Measurements from ENCODE around the gene MAFG. TPM values are rescaled to one million over a fixed set of nuclear protein-coding genes. Genes with fewer than 3 reads are reported as not detected.

Gene MAFG
- total RNA-seq, 1 experiment from 2014 or later: 10.9 TPM

- Histone ChIP-seq H3K4me2 (ENCODE audit: low read depth, low read length, poor library complexity, severe bottlenecking) (peak overlapping the region; percentile 75), H3K36me3 (ENCODE audit: insufficient read depth, low read length) (no peaks in the 10 kb centered on the region), H3K27me3 (ENCODE audit: low read length) (no peaks in the 10 kb centered on the region), H2AFZ (ENCODE audit: low read length) (peak overlapping the region; percentile 94; the same call in 1 of the 2 replicates), H3K4me1 (ENCODE audit: low read length) (peaks cover 23% of the 10 kb centered on the region), H3K4me3 (ENCODE audit: low read length) (peak overlapping the region; percentile 62; the same call in 1 of the 2 replicates), H3K79me2 (ENCODE audit: low read length) (no peaks in the 10 kb centered on the region), H3K9me3 (ENCODE audit: low read length) (no peaks in the 10 kb centered on the region), H3K9ac (ENCODE audit: low read length) (peak overlapping the region; percentile 71), H3K27ac (ENCODE audit: low read length) (no peak overlapping the region), H3K9me2 (replicated peaks; ENCODE audit: insufficient read depth, low read length) (no peaks in the 10 kb centered on the region), H4K20me1 (ENCODE audit: insufficient read depth, low read depth, low read length) (no peaks in the 10 kb centered on the region)
- peak; percentile 65 for DNase-seq
Observed at GRCh38 chr17:81966343-81967243, 39.1 kb upstream of the MAFG start.

GRCh38 chr17:81964081-81964849 is 36.7 kb upstream of the MAFG start:
- no peaks in the 10 kb centered on the region for H3K79me2 ChIP-seq (ENCODE audit: low read length)
- no peaks in the 10 kb centered on the region for H4K20me1 ChIP-seq (ENCODE audit: insufficient read depth, low read depth, low read length)
- H3K9me3 ChIP-seq (ENCODE audit: low read length): no peaks in the 10 kb centered on the region
- H3K27ac ChIP-seq (ENCODE audit: low read length): no peak overlapping the region
- no peaks in the 10 kb centered on the region for H3K9me2 ChIP-seq (replicated peaks; ENCODE audit: insufficient read depth, low read length)
- H3K4me3 ChIP-seq (ENCODE audit: low read length): no peak overlapping the region
- peaks cover 23% of the 10 kb centered on the region for H3K4me1 ChIP-seq (ENCODE audit: low read length)
- no peak overlapping the region for H3K9ac ChIP-seq (ENCODE audit: low read length)
- no peak for DNase-seq
- no peak overlapping the region for H3K4me2 ChIP-seq (ENCODE audit: low read depth, low read length, poor library complexity, severe bottlenecking)
- H3K36me3 ChIP-seq (ENCODE audit: insufficient read depth, low read length): no peaks in the 10 kb centered on the region
- no peak overlapping the region for H2AFZ ChIP-seq (ENCODE audit: low read length)
- no peaks in the 10 kb centered on the region for H3K27me3 ChIP-seq (ENCODE audit: low read length)

DNA sequence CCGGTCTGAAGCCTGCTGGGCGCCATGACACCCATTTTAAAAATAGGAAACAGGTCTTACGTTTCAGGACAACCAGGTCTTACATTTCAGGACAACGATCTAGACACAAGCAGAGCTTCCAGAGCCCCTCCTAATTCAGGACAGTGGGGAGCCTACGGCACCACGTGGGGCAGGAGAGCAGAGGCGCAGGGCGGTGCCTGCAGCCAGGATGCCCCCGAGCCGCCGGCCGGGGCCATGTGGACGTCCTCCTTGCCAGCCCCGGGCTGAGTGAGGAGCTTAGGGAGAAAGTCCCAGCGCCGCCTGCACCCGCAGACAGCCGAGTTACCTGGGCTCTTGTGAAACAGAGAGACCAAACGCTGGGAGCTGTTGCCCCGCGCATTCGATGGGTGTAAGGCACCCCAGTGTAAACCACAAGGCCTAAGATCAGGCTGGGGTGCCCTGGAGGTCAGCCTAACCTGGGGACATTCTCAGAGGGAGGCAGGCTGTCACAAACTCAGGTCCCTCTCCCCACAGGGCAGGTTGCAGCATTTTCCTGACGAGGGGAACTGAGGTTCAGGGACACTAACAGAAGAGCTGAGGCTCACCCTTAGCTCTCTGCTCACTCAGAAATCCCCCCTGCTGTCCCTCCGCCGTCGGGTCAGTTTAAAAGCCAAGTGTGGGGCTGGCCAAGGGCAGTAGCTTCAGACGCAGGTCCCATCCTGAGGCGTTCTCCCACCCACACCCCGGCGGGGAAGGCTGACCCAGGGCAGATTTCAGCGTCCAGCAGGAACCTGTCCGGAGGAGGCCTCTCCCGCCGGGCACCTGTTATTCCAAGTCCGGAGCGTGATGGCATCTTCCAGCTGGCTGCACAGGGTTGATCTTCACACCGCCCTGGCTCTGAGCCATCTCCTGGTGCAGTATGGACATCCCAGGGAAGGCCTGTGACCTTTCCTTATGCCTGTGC is 35.2 kb upstream of the MAFG start:
- H3K9ac ChIP-seq (ENCODE audit: low read length): no peak overlapping the region
- H3K27ac ChIP-seq (ENCODE audit: low read length): no peak overlapping the region
- no peak overlapping the region for H2AFZ ChIP-seq (ENCODE audit: low read length)
- no peak overlapping the region for H3K4me3 ChIP-seq (ENCODE audit: low read length)
- no peak overlapping the region for H3K4me2 ChIP-seq (ENCODE audit: low read depth, low read length, poor library complexity, severe bottlenecking)
- H3K36me3 ChIP-seq (ENCODE audit: insufficient read depth, low read length): no peaks in the 10 kb centered on the region
- H3K9me3 ChIP-seq (ENCODE audit: low read length): no peaks in the 10 kb centered on the region
- no peaks in the 10 kb centered on the region for H3K27me3 ChIP-seq (ENCODE audit: low read length)
- H3K79me2 ChIP-seq (ENCODE audit: low read length): no peaks in the 10 kb centered on the region
- H4K20me1 ChIP-seq (ENCODE audit: insufficient read depth, low read depth, low read length): no peaks in the 10 kb centered on the region
- DNase-seq: no peak
- H3K4me1 ChIP-seq (ENCODE audit: low read length): peaks cover 14% of the 10 kb centered on the region
- no peaks in the 10 kb centered on the region for H3K9me2 ChIP-seq (replicated peaks; ENCODE audit: insufficient read depth, low read length)

DNA sequence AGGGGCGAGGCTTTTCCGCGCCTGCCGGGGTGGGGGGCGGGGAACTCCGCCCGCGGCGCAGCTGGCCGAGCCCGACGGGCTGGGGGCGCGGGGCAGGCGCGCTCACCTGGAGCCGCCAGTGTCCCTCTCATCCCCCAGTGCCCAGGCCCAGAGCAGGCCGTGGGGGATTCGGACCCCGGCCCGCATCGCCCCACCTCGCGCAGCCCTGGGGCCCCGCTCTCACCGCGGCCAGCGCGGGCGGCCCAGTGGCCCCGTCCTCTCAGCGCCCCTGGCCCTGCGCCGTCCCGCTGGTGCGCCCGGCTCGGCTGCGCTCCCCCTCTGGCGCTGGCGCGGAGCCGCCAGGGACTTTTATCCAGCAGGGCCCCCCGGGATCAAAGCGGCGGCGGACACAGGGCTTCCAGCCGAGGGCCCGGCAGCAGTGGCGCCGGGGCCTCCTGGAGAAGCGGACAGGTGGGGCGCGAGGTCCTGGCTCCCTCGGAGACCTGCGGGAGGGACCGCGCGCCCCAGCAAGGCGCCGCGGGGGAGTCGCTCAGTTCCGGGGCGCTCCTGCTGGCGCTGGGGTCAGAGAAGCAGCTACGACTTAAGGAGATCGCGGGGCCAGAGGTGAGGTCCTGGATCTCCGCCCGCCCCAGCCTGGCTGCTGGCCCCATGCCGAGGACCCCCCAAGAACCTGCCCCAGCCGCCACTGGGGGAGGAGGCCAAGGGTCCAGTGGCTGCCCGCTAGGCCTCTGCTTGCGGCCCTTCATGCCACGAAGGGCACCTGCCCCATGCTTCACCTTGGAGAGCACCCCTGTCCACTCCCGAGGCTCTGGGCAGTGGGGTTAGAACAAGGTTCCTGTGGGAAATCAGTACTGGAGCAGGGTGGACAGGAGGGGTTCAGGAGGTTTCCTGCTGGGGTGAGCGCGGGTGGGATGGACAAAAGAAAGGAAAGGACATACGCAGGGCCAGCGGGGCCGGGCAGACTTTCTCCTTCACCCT is 34.3 kb upstream of the MAFG start:
- Histone ChIP-seq H3K27me3 (ENCODE audit: low read length) (no peaks in the 10 kb centered on the region), H3K36me3 (ENCODE audit: insufficient read depth, low read length) (no peaks in the 10 kb centered on the region), H3K9me3 (ENCODE audit: low read length) (no peaks in the 10 kb centered on the region), H3K4me3 (ENCODE audit: low read length) (no peak overlapping the region), H3K9ac (ENCODE audit: low read length) (no peak overlapping the region), H3K4me1 (ENCODE audit: low read length) (peaks cover 5% of the 10 kb centered on the region), H3K27ac (ENCODE audit: low read length) (no peak overlapping the region), H3K4me2 (ENCODE audit: low read depth, low read length, poor library complexity, severe bottlenecking) (no peak overlapping the region), H3K9me2 (replicated peaks; ENCODE audit: insufficient read depth, low read length) (no peaks in the 10 kb centered on the region), H3K79me2 (ENCODE audit: low read length) (no peaks in the 10 kb centered on the region), H2AFZ (ENCODE audit: low read length) (no peak overlapping the region), H4K20me1 (ENCODE audit: insufficient read depth, low read depth, low read length) (no peaks in the 10 kb centered on the region)
- no peak for DNase-seq

DNA sequence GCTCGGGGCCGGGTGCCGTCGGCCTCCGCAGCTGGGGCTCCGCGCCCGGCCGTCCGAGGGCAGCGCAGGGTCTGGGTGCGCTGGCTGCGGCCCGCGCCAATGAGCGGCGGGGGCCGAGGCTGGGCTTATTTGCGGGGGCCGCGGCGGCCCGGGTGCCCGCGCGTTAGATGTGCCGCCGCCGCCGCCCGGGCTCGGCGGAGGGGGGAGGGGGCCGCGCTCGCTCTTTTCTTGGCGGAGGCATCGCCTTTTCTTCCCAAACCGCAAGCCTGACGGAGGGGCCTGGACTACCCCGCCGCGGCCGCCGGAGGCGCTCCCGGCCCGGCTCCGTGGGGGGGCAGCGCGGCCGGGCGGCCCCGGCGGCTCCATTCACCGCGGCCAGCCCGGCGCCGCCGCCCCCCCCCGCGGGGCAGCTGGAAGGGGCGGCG is 33.6 kb upstream of the MAFG start, which contains the start of gene NOTUM:
Gene NOTUM (minus strand): TSS at position 101 of the 425 bp plus-strand sequence. CDS start 278 bp downstream, outside the sequence.
- H3K27ac ChIP-seq (ENCODE audit: low read length): no peak within 1 kb of the TSS
- H4K20me1 ChIP-seq (ENCODE audit: insufficient read depth, low read depth, low read length): no peaks in the 10 kb centered on the region
- no peaks in the 10 kb centered on the region for H3K79me2 ChIP-seq (ENCODE audit: low read length)
- no peaks in the 10 kb centered on the region for H3K9me3 ChIP-seq (ENCODE audit: low read length)
- no peak within 1 kb of the TSS for H2AFZ ChIP-seq (ENCODE audit: low read length)
- DNase-seq: no peak
- no peak within 1 kb of the TSS for H3K4me2 ChIP-seq (ENCODE audit: low read depth, low read length, poor library complexity, severe bottlenecking)
- no peaks in the 10 kb centered on the region for H3K9me2 ChIP-seq (replicated peaks; ENCODE audit: insufficient read depth, low read length)
- no peaks in the 10 kb centered on the region for H3K36me3 ChIP-seq (ENCODE audit: insufficient read depth, low read length)
- no peak within 1 kb of the TSS for H3K9ac ChIP-seq (ENCODE audit: low read length)
- H3K4me3 ChIP-seq (ENCODE audit: low read length): no peak within 1 kb of the TSS
- no peaks in the 10 kb centered on the region for H3K27me3 ChIP-seq (ENCODE audit: low read length)
- no peaks in the 10 kb centered on the region for H3K4me1 ChIP-seq (ENCODE audit: low read length)

DNA sequence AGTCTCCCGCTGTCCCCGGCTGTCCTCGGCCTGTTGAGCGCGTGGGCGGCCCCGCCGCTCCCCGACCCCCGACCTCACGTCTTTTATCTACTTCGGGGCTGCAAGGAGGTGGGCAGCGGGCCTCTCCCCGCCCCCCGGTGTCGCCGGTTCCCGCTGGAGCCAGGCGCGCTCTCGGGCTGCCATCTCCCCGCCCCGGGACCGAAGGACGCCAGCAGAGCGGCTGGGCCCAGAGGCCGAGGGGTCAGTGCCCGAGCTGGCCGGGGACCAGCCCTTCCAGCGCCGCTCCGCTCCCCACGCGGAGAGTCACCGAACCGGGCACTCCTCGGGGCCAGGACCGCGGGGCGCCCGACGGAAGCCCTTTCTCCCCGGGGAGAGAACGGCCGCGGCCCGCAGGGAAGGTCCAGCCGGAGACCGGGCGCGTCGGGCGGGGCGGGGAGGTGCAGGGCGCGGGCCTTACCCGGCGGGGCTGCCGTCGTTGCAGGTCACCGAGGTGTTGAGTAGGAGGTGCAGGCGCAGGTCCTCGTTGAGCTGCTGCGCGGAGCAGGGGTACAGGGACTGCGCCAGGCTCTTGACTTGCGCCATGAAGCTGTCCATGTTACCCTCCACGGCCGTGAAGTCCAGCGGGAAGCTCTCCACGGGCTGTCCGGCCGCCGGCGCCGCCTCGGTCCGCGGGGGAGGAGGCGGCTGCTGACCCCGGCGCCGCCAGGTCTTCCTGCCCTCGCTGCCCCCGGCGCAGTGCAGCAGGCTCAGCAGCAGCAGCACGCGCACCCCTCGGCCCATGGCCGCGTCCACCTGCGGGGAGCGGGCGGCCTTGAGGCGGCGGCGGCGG is 32.8 kb upstream of the MAFG start:
- no peaks in the 10 kb centered on the region for H3K79me2 ChIP-seq (ENCODE audit: low read length)
- no peaks in the 10 kb centered on the region for H3K9me2 ChIP-seq (replicated peaks; ENCODE audit: insufficient read depth, low read length)
- H3K27me3 ChIP-seq (ENCODE audit: low read length): no peaks in the 10 kb centered on the region
- H3K36me3 ChIP-seq (ENCODE audit: insufficient read depth, low read length): no peaks in the 10 kb centered on the region
- no peak overlapping the region for H3K4me3 ChIP-seq (ENCODE audit: low read length)
- H2AFZ ChIP-seq (ENCODE audit: low read length): no peak overlapping the region
- no peak overlapping the region for H3K4me2 ChIP-seq (ENCODE audit: low read depth, low read length, poor library complexity, severe bottlenecking)
- H3K9me3 ChIP-seq (ENCODE audit: low read length): no peaks in the 10 kb centered on the region
- no peaks in the 10 kb centered on the region for H4K20me1 ChIP-seq (ENCODE audit: insufficient read depth, low read depth, low read length)
- H3K9ac ChIP-seq (ENCODE audit: low read length): no peak overlapping the region
- no peaks in the 10 kb centered on the region for H3K4me1 ChIP-seq (ENCODE audit: low read length)
- DNase-seq: no peak
- no peak overlapping the region for H3K27ac ChIP-seq (ENCODE audit: low read length)
